SU-DHL-6 (cell line): ENCODE data around the gene LRP1B.

Source experiments
- EZH2phosphoT487 ChIP-seq: fragments of 200-600 bp; sonication (generic), shearing (Covaris generic); conservative IDR thresholded peaks from 2 replicates; pipeline ENCODE4 v1.6.1; 2018; ENCODE audit warnings: mild to moderate bottlenecking, antibody characterized with exemption, low read length, moderate library complexity, mixed read lengths
- TF ChIP-seq, protein P1 (sequence below): fragments of 200-600 bp; sonication (generic); IDR thresholded peaks from one replicate; pipeline ENCODE4 v1.5.1; 2017; ENCODE audit warnings: antibody characterized with exemption, mild to moderate bottlenecking, low read length, moderate library complexity; ENCODE audit not compliant: insufficient read depth, poor library complexity, severe bottlenecking

DNA sequence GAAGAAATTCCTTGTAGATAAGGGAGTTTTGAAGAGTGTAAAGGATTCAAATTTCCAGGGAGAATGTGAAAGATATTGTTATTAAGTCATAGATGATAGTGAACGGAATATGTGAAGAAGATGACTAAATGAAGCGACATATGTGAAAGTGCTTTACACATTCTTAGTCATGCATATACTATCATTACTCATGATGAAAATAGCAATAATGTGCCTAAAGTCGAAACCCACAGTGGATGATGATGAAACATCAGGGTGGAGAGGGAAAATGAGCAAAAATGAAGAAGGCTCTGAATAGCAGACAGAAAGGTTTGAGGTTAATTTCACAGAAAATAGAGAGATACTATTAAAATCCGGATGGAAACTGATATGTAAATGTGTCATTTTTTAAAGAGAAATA, 1237.1 kb downstream of the LRP1B start:
- TF ChIP-seq, protein P1, sequence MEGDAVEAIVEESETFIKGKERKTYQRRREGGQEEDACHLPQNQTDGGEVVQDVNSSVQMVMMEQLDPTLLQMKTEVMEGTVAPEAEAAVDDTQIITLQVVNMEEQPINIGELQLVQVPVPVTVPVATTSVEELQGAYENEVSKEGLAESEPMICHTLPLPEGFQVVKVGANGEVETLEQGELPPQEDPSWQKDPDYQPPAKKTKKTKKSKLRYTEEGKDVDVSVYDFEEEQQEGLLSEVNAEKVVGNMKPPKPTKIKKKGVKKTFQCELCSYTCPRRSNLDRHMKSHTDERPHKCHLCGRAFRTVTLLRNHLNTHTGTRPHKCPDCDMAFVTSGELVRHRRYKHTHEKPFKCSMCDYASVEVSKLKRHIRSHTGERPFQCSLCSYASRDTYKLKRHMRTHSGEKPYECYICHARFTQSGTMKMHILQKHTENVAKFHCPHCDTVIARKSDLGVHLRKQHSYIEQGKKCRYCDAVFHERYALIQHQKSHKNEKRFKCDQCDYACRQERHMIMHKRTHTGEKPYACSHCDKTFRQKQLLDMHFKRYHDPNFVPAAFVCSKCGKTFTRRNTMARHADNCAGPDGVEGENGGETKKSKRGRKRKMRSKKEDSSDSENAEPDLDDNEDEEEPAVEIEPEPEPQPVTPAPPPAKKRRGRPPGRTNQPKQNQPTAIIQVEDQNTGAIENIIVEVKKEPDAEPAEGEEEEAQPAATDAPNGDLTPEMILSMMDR: no peak
- TF ChIP-seq EZH2phosphoT487: no peak
